T-helper 17 cell (primary cell): Measurements from ENCODE around the gene RAD54L. TPM values are rescaled to one million over a fixed set of nuclear protein-coding genes. Genes with fewer than 3 reads are reported as not detected.
"Not testable (repeated sequence)": the region's sequence is repeated elsewhere in the genome, so short reads cannot be mapped to it uniquely, and the experiment has no call there.

ENCODE experiments used
- ATAC-seq: fragments of 150-1000 bp; cut with Tn5 transposase; 2 replicates; pipeline ENCODE4 v1.10.0; 2021; ENCODE audit warnings: mild to moderate bottlenecking, moderate library complexity
- DNase-seq, 3 donors: peaks; one replicate each; pipeline versions ENCODE4 v3.0.0 to v3.0.0-alpha.2; 2020 to 2021
- H3K9me3 ChIP-seq: one replicate; pipeline ENCODE4 v1.7.0; 2013; ENCODE audit warnings: low read length, mild to moderate bottlenecking; ENCODE audit not compliant: control insufficient read depth, poor library complexity, severe bottlenecking
- H3K27ac Mint-ChIP-seq: one replicate; pipeline ENCODE4 v1.8.0; 2022; ENCODE audit warnings: mild to moderate bottlenecking, moderate library complexity, mixed read lengths
- H3K27me3 Mint-ChIP-seq: one replicate; pipeline ENCODE4 v1.8.0; 2022; ENCODE audit warnings: mixed read lengths
- H3K36me3 Mint-ChIP-seq: one replicate; pipeline ENCODE4 v1.8.0; 2022; ENCODE audit warnings: low read depth, mixed read lengths
- H3K4me1 Mint-ChIP-seq: one replicate; pipeline ENCODE4 v1.8.0; 2022; ENCODE audit warnings: mild to moderate bottlenecking, mixed read lengths
- H3K4me3 Mint-ChIP-seq: one replicate; pipeline ENCODE4 v1.8.0; 2022; ENCODE audit warnings: mild to moderate bottlenecking, moderate library complexity, mixed read lengths
- total RNA-seq, 4 donors: library from RNA in 2 of 4; stranded (reverse) in 2 of 4; gene quantifications; one replicate each; pipeline ENCODE4 v1.2.3 and lab custom pipeline; 2022 to 2026

Gene RAD54L
- total RNA-seq, 2 donors from 2014 or later, result 0.72 to 0.73 TPM

DNA sequence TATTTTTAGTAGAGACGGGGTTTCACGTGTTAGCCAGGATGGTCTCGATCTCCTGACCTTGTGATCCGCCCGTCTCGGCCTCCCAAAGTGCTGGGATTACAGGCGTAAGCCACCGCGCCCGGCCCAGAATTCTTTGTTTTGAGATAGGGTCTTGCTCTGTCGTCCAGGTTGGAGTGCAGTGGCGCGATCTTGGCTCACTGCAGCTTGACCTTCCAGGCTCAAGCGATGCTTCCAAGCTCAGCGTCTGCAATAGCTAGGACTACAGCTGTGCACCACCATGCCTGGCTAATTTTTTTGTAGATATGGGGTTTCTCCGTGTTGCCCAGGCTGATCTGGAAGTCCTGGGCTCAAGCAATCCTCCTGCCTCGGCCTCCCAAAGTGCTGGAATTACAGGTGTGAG is 1.4 kb upstream of the RAD54L start:
- H3K4me1 Mint-ChIP-seq, result peaks cover 15% of the 10 kb centered on the region
- not testable (repeated sequence) for ATAC-seq, H3K27me3 Mint-ChIP-seq, DNase-seq, H3K36me3 Mint-ChIP-seq, H3K4me3 Mint-ChIP-seq, H3K9me3 ChIP-seq
- peak overlapping the region; percentile 68 for H3K27ac Mint-ChIP-seq

DNA sequence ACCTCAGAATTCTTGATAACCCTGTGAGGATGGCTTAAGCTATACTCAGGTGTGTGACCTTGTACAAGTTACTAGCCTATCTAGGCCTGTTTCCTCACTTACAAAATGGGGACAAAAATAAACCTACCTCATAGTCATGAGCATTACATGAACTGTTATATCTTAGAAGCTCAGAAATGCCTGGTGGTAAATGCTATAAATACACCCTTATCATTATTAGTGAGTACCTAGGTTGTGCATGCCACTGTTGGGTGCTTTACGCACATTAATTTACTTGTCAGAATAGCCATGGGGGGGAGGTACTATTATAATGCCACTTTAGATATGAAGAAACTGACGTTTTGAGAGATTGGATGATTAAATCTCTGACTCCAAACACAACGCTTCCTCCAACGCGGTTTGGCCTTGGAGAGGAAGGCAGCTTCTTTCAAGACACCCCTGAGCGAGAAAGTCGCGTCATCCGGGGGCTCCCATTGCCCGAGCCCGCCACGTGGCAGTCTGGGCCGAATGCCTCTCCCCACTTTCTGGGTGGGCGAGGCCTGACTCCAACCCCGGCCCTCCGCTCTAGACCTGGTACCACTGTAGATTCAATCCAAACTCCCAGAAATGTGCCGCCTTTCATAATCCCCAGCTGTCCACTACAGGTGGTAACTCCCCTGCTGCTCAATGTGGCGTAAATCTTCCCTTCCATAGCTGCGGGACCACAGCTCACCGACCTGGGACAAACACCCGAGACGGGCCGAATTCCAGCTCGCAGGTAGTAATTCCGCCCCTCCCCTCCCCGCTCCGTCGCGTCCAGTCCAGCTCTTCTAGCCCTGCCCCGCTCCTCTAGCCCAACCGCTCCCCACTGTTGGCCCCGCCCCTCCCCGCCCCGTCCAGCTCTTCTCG is 771 bp upstream of the RAD54L start:
- ATAC-seq (peak; percentile 2), DNase-seq (peak in 2 of 3 donors; percentile 18 to 26)
- Mint-ChIP-seq H3K36me3 (no peaks in the 10 kb centered on the region), H3K4me1 (peaks cover 15% of the 10 kb centered on the region), H3K4me3 (peak overlapping the region; percentile 90), H3K27ac (peak overlapping the region; percentile 68), H3K27me3 (no peaks in the 10 kb centered on the region)
- H3K9me3 ChIP-seq, result no peaks in the 10 kb centered on the region

DNA sequence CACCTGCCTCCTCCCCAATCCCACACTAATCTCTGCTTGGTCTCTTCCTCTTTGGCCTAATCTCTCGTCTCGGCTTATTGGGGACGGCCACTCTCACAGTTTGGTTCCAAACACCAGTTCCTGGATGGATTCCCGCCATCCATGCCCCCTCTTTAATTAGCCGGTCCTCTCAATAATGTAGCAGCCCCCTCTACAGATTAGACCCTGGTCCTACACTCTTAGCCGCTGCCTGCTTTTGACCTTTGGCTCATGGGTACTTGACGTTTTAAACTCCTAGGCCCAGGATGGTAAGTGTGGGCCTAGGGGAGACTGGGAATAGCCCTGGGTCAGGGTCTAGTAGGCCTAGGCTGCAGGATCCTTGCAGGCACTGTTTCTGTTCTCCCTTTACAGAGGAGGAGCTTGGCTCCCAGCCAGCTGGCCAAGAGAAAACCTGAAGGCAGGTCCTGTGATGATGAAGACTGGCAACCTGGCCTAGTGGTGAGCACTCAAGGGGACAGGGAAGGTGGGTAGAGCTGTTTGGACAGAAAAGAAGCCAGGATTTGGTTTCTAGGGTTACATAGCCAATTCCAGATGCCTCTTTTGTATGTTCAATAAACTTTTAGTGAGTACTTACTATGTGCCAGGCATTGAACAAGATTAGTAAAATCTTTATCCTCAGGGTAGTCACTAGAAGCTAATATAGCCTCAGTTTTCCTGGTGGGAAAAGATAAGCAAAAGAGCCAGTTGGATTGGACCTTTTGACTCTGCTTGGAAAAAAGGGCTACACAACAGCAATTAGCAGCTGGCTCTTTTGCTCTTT is 758 bp downstream of the RAD54L start:
- no peaks in the 10 kb centered on the region for H3K27me3 Mint-ChIP-seq
- H3K36me3 Mint-ChIP-seq, result no peaks in the 10 kb centered on the region
- DNase-seq (no peak), ATAC-seq (no peak)
- H3K4me3 Mint-ChIP-seq, result peak overlapping the region; percentile 90
- H3K4me1 Mint-ChIP-seq, result peaks cover 15% of the 10 kb centered on the region
- peak overlapping the region; percentile 68 for H3K27ac Mint-ChIP-seq
- H3K9me3 ChIP-seq, result no peaks in the 10 kb centered on the region

DNA sequence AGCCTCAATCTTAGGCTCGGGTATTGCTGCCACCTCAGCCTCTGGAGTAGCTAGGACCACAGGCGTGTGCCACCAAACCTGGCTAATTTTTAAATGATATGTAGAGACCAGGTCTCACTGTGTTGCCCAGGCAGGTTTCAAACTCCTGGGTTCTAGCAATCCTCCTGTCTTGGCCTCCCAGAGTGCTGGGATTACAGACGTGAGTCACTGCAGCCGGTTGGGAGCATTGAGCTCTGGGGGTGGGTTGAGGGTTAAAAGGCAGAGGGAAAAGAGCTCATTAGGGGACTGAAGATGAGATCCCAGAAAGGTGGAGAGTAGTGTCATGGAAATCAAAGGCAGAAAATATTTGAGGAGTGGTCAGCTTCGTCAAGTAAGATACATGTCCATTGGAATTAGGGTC is 7.1 kb downstream of the RAD54L start:
- Mint-ChIP-seq H3K27me3 (no peaks in the 10 kb centered on the region), H3K36me3 (no peaks in the 10 kb centered on the region), H3K4me1 (peaks cover 4% of the 10 kb centered on the region), H3K4me3 (no peak overlapping the region), H3K27ac (no peak overlapping the region)
- ATAC-seq (no peak), DNase-seq (no peak)
- no peaks in the 10 kb centered on the region for H3K9me3 ChIP-seq

DNA sequence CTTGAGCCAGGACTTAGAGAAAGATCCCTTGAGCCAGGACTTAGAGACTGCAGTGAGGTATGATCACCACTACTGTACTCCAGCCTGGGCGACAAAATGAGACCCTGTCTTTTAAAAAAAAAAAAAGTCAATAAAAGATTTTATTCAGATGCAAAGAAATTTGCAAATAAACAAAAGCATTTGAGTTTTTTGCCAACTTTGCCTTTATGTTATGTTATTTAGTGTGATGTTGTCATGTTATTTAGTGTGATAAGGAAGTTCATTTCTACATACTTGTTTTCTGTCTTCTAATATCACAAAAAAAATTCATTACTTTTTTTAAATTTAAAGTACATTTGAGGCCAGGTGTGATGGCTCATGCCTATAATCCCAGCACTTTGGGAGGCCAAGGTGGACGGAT is 9.0 kb downstream of the RAD54L start:
- DNase-seq (no peak), ATAC-seq (no peak)
- H3K4me1 Mint-ChIP-seq, result peaks cover 6% of the 10 kb centered on the region
- H3K4me3 Mint-ChIP-seq, result no peak overlapping the region
- H3K9me3 ChIP-seq, result no peaks in the 10 kb centered on the region
- H3K27ac Mint-ChIP-seq, result no peak overlapping the region
- H3K27me3 Mint-ChIP-seq, result no peaks in the 10 kb centered on the region
- no peaks in the 10 kb centered on the region for H3K36me3 Mint-ChIP-seq

DNA sequence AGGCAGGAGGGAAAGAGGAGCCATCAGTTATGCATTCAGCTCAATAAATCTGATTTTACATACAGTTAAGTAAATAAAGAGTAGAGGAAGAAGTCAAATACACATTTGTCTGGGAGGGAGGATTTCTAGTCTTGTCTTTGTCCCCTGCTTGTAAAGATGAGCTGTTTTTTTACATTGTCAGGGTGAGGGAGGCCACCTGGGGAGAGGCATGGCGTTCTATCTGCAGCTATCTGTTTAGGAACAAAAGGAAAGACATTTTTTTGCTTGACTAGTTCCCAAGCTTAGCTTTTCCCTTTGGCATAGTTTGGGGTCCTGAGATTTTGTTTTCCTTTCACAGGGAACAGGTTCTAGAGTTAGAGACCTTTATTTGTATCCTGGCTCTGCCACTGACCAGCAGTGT is 14.9 kb downstream of the RAD54L start:
- no peak for ATAC-seq
- H3K4me1 Mint-ChIP-seq, result peaks cover 2% of the 10 kb centered on the region

DNA sequence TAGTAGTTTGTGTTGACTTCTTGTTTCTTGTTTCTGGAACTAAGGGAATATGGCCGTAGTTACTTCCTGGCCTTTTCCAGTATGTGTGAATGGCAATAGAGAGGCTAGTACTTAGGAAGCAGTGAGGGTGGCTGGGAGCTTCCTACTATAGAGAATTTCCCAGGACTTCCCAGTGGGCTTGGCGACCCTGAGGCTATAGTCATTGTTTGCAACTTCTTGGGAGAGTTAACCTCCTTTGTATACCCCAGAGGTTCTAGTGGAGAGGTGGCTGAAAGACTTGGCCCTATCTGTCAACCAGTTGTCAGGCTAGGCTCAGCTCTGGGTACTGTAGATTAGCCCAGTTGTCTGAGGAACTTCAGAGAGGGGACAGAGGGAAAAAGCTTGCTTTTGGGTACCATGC is 15.6 kb downstream of the RAD54L start:
- no peaks in the 10 kb centered on the region for H3K36me3 Mint-ChIP-seq
- H3K9me3 ChIP-seq, result no peaks in the 10 kb centered on the region
- no peaks in the 10 kb centered on the region for H3K27me3 Mint-ChIP-seq
- no peak overlapping the region for H3K4me3 Mint-ChIP-seq
- ATAC-seq, result no peak
- DNase-seq, result no peak
- peak overlapping the region; percentile 27 for H3K27ac Mint-ChIP-seq
- peaks cover 2% of the 10 kb centered on the region for H3K4me1 Mint-ChIP-seq

More for the DNA sequence above, 14.9 kb downstream of the RAD54L start:
- no peak overlapping the region for H3K27ac Mint-ChIP-seq
- no peak for DNase-seq
- H3K36me3 Mint-ChIP-seq, result no peaks in the 10 kb centered on the region
- no peak overlapping the region for H3K4me3 Mint-ChIP-seq
- H3K27me3 Mint-ChIP-seq, result no peaks in the 10 kb centered on the region
- H3K9me3 ChIP-seq, result no peaks in the 10 kb centered on the region

DNA sequence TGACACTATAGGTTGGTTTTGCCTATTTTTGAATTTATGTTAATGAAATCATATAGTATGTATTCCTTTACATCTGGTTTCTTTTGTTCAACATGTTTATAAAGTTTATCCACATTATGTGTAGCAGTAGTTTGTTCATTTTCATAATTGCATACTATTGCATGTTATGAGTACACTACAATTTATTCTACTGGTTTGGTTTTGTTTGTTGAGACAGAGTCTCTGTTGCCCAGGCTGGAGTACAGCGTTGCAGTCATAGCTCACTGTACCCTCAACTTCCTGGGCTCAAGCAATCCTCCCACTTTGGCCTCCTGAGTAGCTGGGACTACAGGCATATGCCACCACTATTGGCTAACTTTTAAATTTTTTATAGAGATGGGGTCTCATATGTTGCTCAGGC is 21.0 kb downstream of the RAD54L start:
- H3K9me3 ChIP-seq, result no peaks in the 10 kb centered on the region
- Mint-ChIP-seq H3K27me3 (no peaks in the 10 kb centered on the region), H3K4me3 (no peak overlapping the region), H3K27ac (peak overlapping the region; percentile 41), H3K4me1 (no peaks in the 10 kb centered on the region), H3K36me3 (no peaks in the 10 kb centered on the region)
- ATAC-seq (no peak), DNase-seq (no peak)

DNA sequence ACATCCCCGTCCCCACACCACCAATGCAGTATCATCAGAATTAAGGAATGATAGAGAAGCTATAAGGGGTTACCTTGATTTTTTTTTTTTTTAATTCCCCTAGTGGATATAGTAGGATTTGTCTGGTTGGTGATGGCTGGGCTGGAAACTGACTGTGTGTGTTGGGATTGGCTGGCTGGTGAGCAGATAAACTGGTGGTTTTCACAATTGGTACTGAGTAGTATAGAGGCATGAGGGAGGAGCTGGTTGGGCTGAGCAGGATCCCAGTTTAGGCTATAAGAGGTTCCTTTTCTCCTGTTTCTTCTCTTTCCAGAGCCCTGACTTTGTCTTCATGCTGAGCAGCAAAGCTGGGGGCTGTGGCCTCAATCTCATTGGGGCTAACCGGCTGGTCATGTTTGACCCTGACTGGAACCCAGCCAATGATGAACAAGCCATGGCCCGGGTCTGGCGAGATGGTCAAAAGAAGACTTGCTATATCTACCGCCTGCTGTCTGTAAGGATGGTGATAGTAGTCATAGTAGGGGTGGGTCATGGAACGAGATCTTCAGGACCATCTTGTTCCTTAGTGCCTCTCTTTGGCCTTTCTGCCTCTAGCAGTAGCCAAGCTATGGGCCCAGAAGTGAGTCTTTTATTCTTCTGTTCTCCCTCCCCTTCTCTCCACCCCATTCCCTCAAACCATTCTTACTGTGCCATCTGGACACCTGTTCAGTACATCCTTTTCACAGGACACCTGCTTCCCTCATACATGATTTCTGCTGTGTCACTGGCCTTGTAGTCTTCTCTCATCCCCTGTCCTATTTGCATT is 26.9 kb downstream of the RAD54L start:
- no peaks in the 10 kb centered on the region for H3K27me3 Mint-ChIP-seq
- DNase-seq, result no peak
- no peaks in the 10 kb centered on the region for H3K4me1 Mint-ChIP-seq
- H3K4me3 Mint-ChIP-seq, result no peak overlapping the region
- peak overlapping the region; percentile 0 for H3K27ac Mint-ChIP-seq
- peaks cover 2% of the 10 kb centered on the region for H3K36me3 Mint-ChIP-seq
- no peak for ATAC-seq
- H3K9me3 ChIP-seq, result no peaks in the 10 kb centered on the region

DNA sequence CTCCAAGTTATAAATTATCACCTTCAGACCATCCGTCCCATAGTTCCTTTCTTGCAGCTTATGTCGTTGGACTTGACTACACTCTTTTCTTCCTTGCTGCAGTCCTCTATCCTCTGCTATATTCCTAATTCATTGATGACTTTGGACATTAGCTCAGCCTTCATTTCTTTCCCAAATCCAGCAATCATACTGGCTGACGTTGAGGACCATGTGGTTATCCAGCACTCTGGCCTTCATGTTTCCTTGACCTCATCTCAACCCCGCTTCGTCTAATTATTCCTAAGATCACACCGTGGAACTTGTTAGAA is 27.4 kb downstream of the RAD54L start:
- ATAC-seq (no peak), DNase-seq (no peak)
- H3K9me3 ChIP-seq, result no peaks in the 10 kb centered on the region
- no peak overlapping the region for H3K4me3 Mint-ChIP-seq
- no peaks in the 10 kb centered on the region for H3K27me3 Mint-ChIP-seq
- peak overlapping the region; percentile 0 for H3K27ac Mint-ChIP-seq
- peaks cover 2% of the 10 kb centered on the region for H3K36me3 Mint-ChIP-seq
- no peaks in the 10 kb centered on the region for H3K4me1 Mint-ChIP-seq

DNA sequence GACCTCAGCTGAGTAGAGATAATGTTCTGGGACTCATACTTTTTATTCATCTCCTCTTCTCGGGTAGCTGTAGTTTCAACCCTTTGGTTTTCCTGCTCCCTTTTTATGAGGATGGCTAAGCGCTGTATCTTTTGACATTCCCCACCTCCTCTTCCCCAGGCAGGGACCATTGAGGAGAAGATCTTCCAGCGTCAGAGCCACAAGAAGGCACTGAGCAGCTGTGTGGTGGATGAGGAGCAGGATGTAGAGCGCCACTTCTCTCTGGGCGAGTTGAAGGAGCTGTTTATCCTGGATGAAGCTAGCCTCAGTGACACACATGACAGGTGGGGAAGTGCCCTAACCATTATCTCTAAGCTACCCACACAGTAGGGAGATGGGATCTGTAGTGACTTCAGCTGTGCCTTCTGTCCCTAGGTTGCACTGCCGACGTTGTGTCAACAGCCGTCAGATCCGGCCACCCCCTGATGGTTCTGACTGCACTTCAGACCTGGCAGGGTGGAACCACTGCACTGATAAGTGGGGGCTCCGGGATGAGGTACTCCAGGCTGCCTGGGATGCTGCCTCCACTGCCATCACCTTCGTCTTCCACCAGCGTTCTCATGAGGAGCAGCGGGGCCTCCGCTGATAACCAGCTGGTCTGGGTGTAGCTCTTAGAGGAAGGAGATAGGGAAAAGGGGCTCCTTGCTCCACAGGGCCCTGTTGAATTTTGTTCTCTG is 30.3 kb downstream of the RAD54L start:
- Mint-ChIP-seq H3K4me1 (peaks cover 3% of the 10 kb centered on the region), H3K27me3 (no peaks in the 10 kb centered on the region), H3K27ac (no peak overlapping the region), H3K4me3 (no peak overlapping the region), H3K36me3 (peaks cover 5% of the 10 kb centered on the region)
- ATAC-seq (no peak), DNase-seq (no peak)
- H3K9me3 ChIP-seq, result no peaks in the 10 kb centered on the region

DNA sequence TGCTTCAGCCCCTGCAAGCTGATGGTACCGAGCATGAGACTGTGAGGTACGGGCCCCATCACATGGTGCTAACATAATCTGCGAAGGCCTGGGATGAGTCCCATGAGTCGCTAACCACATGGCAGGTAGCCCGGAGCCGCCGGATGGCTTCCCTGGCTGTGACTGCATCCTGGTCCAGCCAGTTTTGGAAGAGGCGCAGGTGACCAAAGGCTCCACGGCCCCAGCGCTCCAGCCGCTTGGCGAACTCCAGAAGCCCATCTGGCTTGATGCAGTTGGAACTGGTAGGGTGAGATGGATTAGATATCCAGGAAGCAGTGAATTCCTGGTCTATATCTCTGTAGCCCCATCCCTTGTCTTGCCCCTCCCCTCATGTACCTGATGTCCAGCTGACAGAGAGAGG is 31.2 kb downstream of the RAD54L start:
- H3K4me1 Mint-ChIP-seq, result peaks cover 3% of the 10 kb centered on the region
- no peak overlapping the region for H3K27ac Mint-ChIP-seq
- peaks cover 7% of the 10 kb centered on the region for H3K36me3 Mint-ChIP-seq
- no peak overlapping the region for H3K4me3 Mint-ChIP-seq
- no peak for DNase-seq
- no peak for ATAC-seq
- H3K27me3 Mint-ChIP-seq, result no peaks in the 10 kb centered on the region
- no peaks in the 10 kb centered on the region for H3K9me3 ChIP-seq
